ENCODE results near the gene MMP7.

MMP7 gene

GRCh38 chr11:102530558-102530957, at the start of gene MMP7:
Gene MMP7, minus strand, starts transcription at chr11:102530747. Its CDS starts 47 bp downstream, at chr11:102530700.
- Mint-ChIP-seq H3K4me3 (no peak within 1 kb of the TSS), H3K27ac (no peak within 1 kb of the TSS), H3K36me3 (no peaks in the 10 kb centered on the region), H3K9me3 (no peaks in the 10 kb centered on the region), H3K4me1 (peaks cover 10% of the 10 kb centered on the region), H3K27me3 (no peaks in the 10 kb centered on the region)
- ATAC-seq: no peak

GRCh38 chr11:102577723-102578122, 47.2 kb upstream of the MMP7 start:
- no peak overlapping the region for H3K27ac Mint-ChIP-seq
- no peak for ATAC-seq

GRCh38 chr11:102577182-102577581, 46.6 kb upstream of the MMP7 start:
- ATAC-seq: peak; percentile 58
- Mint-ChIP-seq H3K4me1 (peaks cover 32% of the 10 kb centered on the region), H3K27me3 (no peaks in the 10 kb centered on the region), H3K9me3 (no peaks in the 10 kb centered on the region), H3K36me3 (no peaks in the 10 kb centered on the region), H3K27ac (no peak overlapping the region), H3K4me3 (no peak overlapping the region)

More at GRCh38 chr11:102577723-102578122, 47.2 kb upstream of the MMP7 start:
- Mint-ChIP-seq H3K27me3 (no peaks in the 10 kb centered on the region), H3K4me3 (no peak overlapping the region), H3K36me3 (no peaks in the 10 kb centered on the region), H3K9me3 (peaks cover 3% of the 10 kb centered on the region), H3K4me1 (peaks cover 37% of the 10 kb centered on the region)

GRCh38 chr11:102576350-102576749, 45.8 kb upstream of the MMP7 start:
- H3K4me1 Mint-ChIP-seq: peaks cover 26% of the 10 kb centered on the region
- H3K27ac Mint-ChIP-seq: no peak overlapping the region
- no peak for ATAC-seq

GRCh38 chr11:102575012-102575411, 44.5 kb upstream of the MMP7 start:
- Mint-ChIP-seq H3K4me1 (peaks cover 15% of the 10 kb centered on the region), H3K4me3 (no peak overlapping the region)

More at GRCh38 chr11:102576350-102576749, 45.8 kb upstream of the MMP7 start:
- Mint-ChIP-seq H3K9me3 (no peaks in the 10 kb centered on the region), H3K27me3 (no peaks in the 10 kb centered on the region), H3K4me3 (no peak overlapping the region), H3K36me3 (no peaks in the 10 kb centered on the region)

GRCh38 chr11:102573851-102574250, 43.3 kb upstream of the MMP7 start:
- Mint-ChIP-seq H3K36me3 (no peaks in the 10 kb centered on the region), H3K9me3 (peaks cover 5% of the 10 kb centered on the region), H3K27ac (no peak overlapping the region), H3K4me3 (no peak overlapping the region), H3K4me1 (peaks cover 12% of the 10 kb centered on the region), H3K27me3 (no peaks in the 10 kb centered on the region)
- ATAC-seq: no peak

More at GRCh38 chr11:102575012-102575411, 44.5 kb upstream of the MMP7 start:
- H3K27ac Mint-ChIP-seq: no peak overlapping the region
- no peaks in the 10 kb centered on the region for H3K9me3 Mint-ChIP-seq
- H3K36me3 Mint-ChIP-seq: no peaks in the 10 kb centered on the region
- H3K27me3 Mint-ChIP-seq: no peaks in the 10 kb centered on the region
- ATAC-seq: no peak

GRCh38 chr11:102572554-102573220, 42.1 kb upstream of the MMP7 start:
- Mint-ChIP-seq H3K4me1 (peaks cover 10% of the 10 kb centered on the region), H3K27me3 (no peaks in the 10 kb centered on the region), H3K9me3 (peaks cover 5% of the 10 kb centered on the region), H3K27ac (no peak overlapping the region), H3K4me3 (no peak overlapping the region), H3K36me3 (no peaks in the 10 kb centered on the region)
- no peak for ATAC-seq

GRCh38 chr11:102568851-102569250, 38.3 kb upstream of the MMP7 start:
- ATAC-seq: no peak
- H3K9me3 Mint-ChIP-seq: peaks cover 8% of the 10 kb centered on the region
- no peak overlapping the region for H3K27ac Mint-ChIP-seq
- H3K27me3 Mint-ChIP-seq: no peaks in the 10 kb centered on the region
- peaks cover 3% of the 10 kb centered on the region for H3K4me1 Mint-ChIP-seq
- no peaks in the 10 kb centered on the region for H3K36me3 Mint-ChIP-seq
- no peak overlapping the region for H3K4me3 Mint-ChIP-seq

- ATAC-seq: no peak
- H3K4me3 Mint-ChIP-seq: no peak overlapping the region
These were observed 35.6 kb upstream of the MMP7 start for GRCh38 chr11:102566112-102566511.

GRCh38 chr11:102564110-102564509, 33.6 kb upstream of the MMP7 start:
- peaks cover 49% of the 10 kb centered on the region for H3K4me1 Mint-ChIP-seq
- no peak overlapping the region for H3K4me3 Mint-ChIP-seq
- H3K36me3 Mint-ChIP-seq: no peaks in the 10 kb centered on the region
- peaks cover 3% of the 10 kb centered on the region for H3K9me3 Mint-ChIP-seq
- no peaks in the 10 kb centered on the region for H3K27me3 Mint-ChIP-seq
- ATAC-seq: peak; percentile 45
- H3K27ac Mint-ChIP-seq: peak overlapping the region; percentile 10

More at GRCh38 chr11:102566112-102566511, 35.6 kb upstream of the MMP7 start:
- Mint-ChIP-seq H3K36me3 (no peaks in the 10 kb centered on the region), H3K27ac (no peak overlapping the region), H3K27me3 (no peaks in the 10 kb centered on the region), H3K9me3 (peaks cover 8% of the 10 kb centered on the region), H3K4me1 (peaks cover 30% of the 10 kb centered on the region)

GRCh38 chr11:102561636-102562035, 31.1 kb upstream of the MMP7 start:
- H3K4me1 Mint-ChIP-seq: peaks cover 54% of the 10 kb centered on the region
- no peaks in the 10 kb centered on the region for H3K27me3 Mint-ChIP-seq
- H3K36me3 Mint-ChIP-seq: no peaks in the 10 kb centered on the region
- ATAC-seq: no peak
- peaks cover 6% of the 10 kb centered on the region for H3K9me3 Mint-ChIP-seq
- H3K27ac Mint-ChIP-seq: peak overlapping the region; percentile 26
- peak overlapping the region; percentile 18 for H3K4me3 Mint-ChIP-seq

- no peaks in the 10 kb centered on the region for H3K36me3 Mint-ChIP-seq
- H3K4me3 Mint-ChIP-seq: peak overlapping the region; percentile 61
- ATAC-seq: peak; percentile 79
- H3K4me1 Mint-ChIP-seq: peaks cover 54% of the 10 kb centered on the region
- peaks cover 3% of the 10 kb centered on the region for H3K9me3 Mint-ChIP-seq
- H3K27ac Mint-ChIP-seq: peak overlapping the region; percentile 26
- no peaks in the 10 kb centered on the region for H3K27me3 Mint-ChIP-seq
These were observed 30.0 kb upstream of the MMP7 start for GRCh38 chr11:102560555-102561011.

- H3K4me3 Mint-ChIP-seq: no peak overlapping the region
- no peaks in the 10 kb centered on the region for H3K27me3 Mint-ChIP-seq
- peaks cover 54% of the 10 kb centered on the region for H3K4me1 Mint-ChIP-seq
- peak overlapping the region; percentile 26 for H3K27ac Mint-ChIP-seq
- H3K9me3 Mint-ChIP-seq: peaks cover 3% of the 10 kb centered on the region
- no peaks in the 10 kb centered on the region for H3K36me3 Mint-ChIP-seq
- ATAC-seq: peak; percentile 42
These were observed 29.3 kb upstream of the MMP7 start for GRCh38 chr11:102559839-102560238.

- H3K36me3 Mint-ChIP-seq: no peaks in the 10 kb centered on the region
- no peaks in the 10 kb centered on the region for H3K27me3 Mint-ChIP-seq
- peaks cover 3% of the 10 kb centered on the region for H3K9me3 Mint-ChIP-seq
- H3K4me1 Mint-ChIP-seq: peaks cover 36% of the 10 kb centered on the region
- ATAC-seq: no peak
- H3K4me3 Mint-ChIP-seq: no peak overlapping the region
- H3K27ac Mint-ChIP-seq: no peak overlapping the region
These were observed 24.5 kb upstream of the MMP7 start for GRCh38 chr11:102555091-102555490.

GRCh38 chr11:102553835-102554282, 23.3 kb upstream of the MMP7 start:
- peaks cover 24% of the 10 kb centered on the region for H3K4me1 Mint-ChIP-seq
- no peaks in the 10 kb centered on the region for H3K36me3 Mint-ChIP-seq
- no peaks in the 10 kb centered on the region for H3K27me3 Mint-ChIP-seq
- peaks cover 3% of the 10 kb centered on the region for H3K9me3 Mint-ChIP-seq
- no peak overlapping the region for H3K4me3 Mint-ChIP-seq
- ATAC-seq: peak; percentile 65
- no peak overlapping the region for H3K27ac Mint-ChIP-seq
